Liver (tissue), 9 donors: Measurements from ENCODE around the gene ANKRD23. TPM values are rescaled to one million over a fixed set of nuclear protein-coding genes. Genes with fewer than 3 reads are reported as not detected.

Experiments
- DNase-seq: peaks from one replicate; pipeline ENCODE4 v3.0.0-alpha.2; 2017; ENCODE audit warnings: low spot score
- H3K27ac ChIP-seq, 2 donors: one replicate each; pipeline ENCODE4 v1.7.0; 2013; ENCODE audit warnings: inconsistent platforms in 2 of 2, low read length in 2 of 2, control low read depth in 1 of 2, low read depth in 1 of 2, mild to moderate bottlenecking in 1 of 2
- H3K27me3 ChIP-seq, 4 donors: one replicate each; pipeline versions ENCODE4 v1.6.1 to v1.7.0; 2013; ENCODE audit warnings: low read length in 3 of 4, inconsistent platforms in 1 of 4, mild to moderate bottlenecking in 1 of 4, moderate library complexity in 1 of 4; ENCODE audit not compliant: control insufficient read depth in 4 of 4, insufficient read depth in 4 of 4
- H3K36me3 ChIP-seq, 4 donors: one replicate each; pipeline versions ENCODE4 v1.6.1 to v1.7.0; 2013; ENCODE audit warnings: low read length in 3 of 4, mild to moderate bottlenecking in 3 of 4, low read depth in 1 of 4, moderate library complexity in 1 of 4; ENCODE audit not compliant: control insufficient read depth in 4 of 4, insufficient read depth in 3 of 4
- H3K4me1 ChIP-seq, 4 donors: one replicate each; pipeline versions ENCODE4 v1.6.1 to v1.7.0; 2013; ENCODE audit warnings: low read length in 3 of 4, mild to moderate bottlenecking in 3 of 4, moderate library complexity in 1 of 4; ENCODE audit not compliant: control insufficient read depth in 4 of 4, insufficient read depth in 4 of 4
- H3K4me3 ChIP-seq, 3 donors: one replicate each; pipeline versions ENCODE4 v1.6.1 to v1.7.0; 2013; ENCODE audit warnings: low read length in 3 of 3, control low read depth in 1 of 3, low read depth in 1 of 3, mild to moderate bottlenecking in 1 of 3
- H3K9ac ChIP-seq, 2 donors: one replicate each; pipeline ENCODE4 v1.7.0; 2013; ENCODE audit warnings: low read length in 2 of 2, mild to moderate bottlenecking in 2 of 2, moderate library complexity in 2 of 2, control low read depth in 1 of 2, low read depth in 1 of 2
- H3K9me3 ChIP-seq, 4 donors: one replicate each; pipeline versions ENCODE4 v1.6.1 to v1.7.0; 2013; ENCODE audit warnings: low read length in 3 of 4; ENCODE audit not compliant: control insufficient read depth in 4 of 4
- EGR1 ChIP-seq, 2 donors: IDR thresholded peaks; 2 replicates each; pipeline ENCODE4 v1.6.1; 2016 to 2018; ENCODE audit warnings: antibody characterized with exemption in 2 of 2, low read depth in 2 of 2
- FOXA1 ChIP-seq: IDR thresholded peaks from 2 replicates; pipeline ENCODE4 v1.6.1; 2016; ENCODE audit warnings: antibody characterized with exemption
- FOXA2 ChIP-seq: IDR thresholded peaks from 2 replicates; pipeline ENCODE4 v1.6.1; 2016; ENCODE audit warnings: antibody characterized with exemption
- GABPA ChIP-seq, 2 donors: IDR thresholded peaks in 1 of 2; conservative IDR thresholded peaks in 1 of 2; 2 replicates each; pipeline ENCODE4 v1.6.1; 2016; ENCODE audit warnings: antibody characterized with exemption in 2 of 2, mild to moderate bottlenecking in 1 of 2, moderate library complexity in 1 of 2
- HNF4A ChIP-seq, 2 donors: conservative IDR thresholded peaks; 2 replicates each; pipeline ENCODE4 v1.6.1; 2016; ENCODE audit warnings: antibody characterized with exemption in 2 of 2, mild to moderate bottlenecking in 2 of 2
- HNF4G ChIP-seq: IDR thresholded peaks from 2 replicates; pipeline ENCODE4 v1.6.1; 2016; ENCODE audit warnings: antibody characterized with exemption
- JUND ChIP-seq, 2 donors: IDR thresholded peaks; 2 replicates each; pipeline ENCODE4 v1.6.1; 2016; ENCODE audit warnings: antibody characterized with exemption in 2 of 2
- NR2F2 ChIP-seq: IDR thresholded peaks from 2 replicates; pipeline ENCODE4 v1.6.1; 2016; ENCODE audit warnings: antibody characterized with exemption
- RAD21 ChIP-seq, 2 donors: IDR thresholded peaks; 2 replicates each; pipeline ENCODE4 v1.6.1; 2016; ENCODE audit warnings: antibody characterized with exemption in 2 of 2, mild to moderate bottlenecking in 2 of 2
- REST ChIP-seq: IDR thresholded peaks from 2 replicates; pipeline ENCODE4 v1.6.1; 2016; ENCODE audit warnings: antibody characterized with exemption, mild to moderate bottlenecking
- RXRA ChIP-seq, 2 donors: IDR thresholded peaks; 2 replicates each; pipeline ENCODE4 v1.6.1; 2017 to 2018; ENCODE audit warnings: antibody characterized with exemption in 2 of 2, mild to moderate bottlenecking in 1 of 2
- SP1 ChIP-seq: IDR thresholded peaks from 2 replicates; pipeline ENCODE4 v1.6.1; 2018; ENCODE audit warnings: antibody characterized with exemption, mild to moderate bottlenecking
- TAF1 ChIP-seq: conservative IDR thresholded peaks from 2 replicates; pipeline ENCODE4 v1.6.1; 2016; ENCODE audit warnings: antibody characterized with exemption, mild to moderate bottlenecking
- YY1 ChIP-seq: IDR thresholded peaks from 2 replicates; pipeline ENCODE4 v1.6.1; 2016; ENCODE audit warnings: antibody characterized with exemption, mild to moderate bottlenecking
- WGBS: extraction: QIAGEN DNeasy Blood & Tissue Kit; methylation state at CpG from one replicate; pipeline ENCODE4 v1.1.7; 2013; 5-methylcytosine and 5-hydroxymethylcytosine counted together
- polyA plus RNA-seq, 2 donors: library from polyadenylated mRNA; stranded (reverse) in 1 of 2; unstranded in 1 of 2; fragments of 200-250 nt in 1 of 2; fragments of >200 nt in 1 of 2; fragmentation: Nextera tagmentation in 1 of 2; extraction: Ambion mirVana in 1 of 2; gene quantifications; one replicate each; pipeline versions ENCODE4 v1.2.1 to v1.2.3, GENCODE V29; 2013 to 2015
- total RNA-seq, 2 donors: library from RNA; depleted of rRNA; stranded (reverse); fragments of >200 nt; gene quantifications; one replicate each; pipeline ENCODE4 v1.2.3, GENCODE V29; 2014
- TF ChIP-seq, protein P1 (sequence below): fragments of 150-350 bp; IDR thresholded peaks from 2 replicates; pipeline ENCODE4 v1.5.1; 2017; ENCODE audit warnings: improper control_type of control experiment, low read depth, low read length; ENCODE audit not compliant: missing input control
- TF ChIP-seq, protein P2 (sequence below): IDR thresholded peaks from 2 replicates; pipeline ENCODE4 v1.6.1; 2016; ENCODE audit warnings: antibody characterized with exemption
- TF ChIP-seq, protein P3 (sequence below): IDR thresholded peaks from 2 replicates; pipeline ENCODE4 v1.6.1; 2016; ENCODE audit warnings: antibody characterized with exemption
- TF ChIP-seq, protein P4 (sequence below): IDR thresholded peaks from 2 replicates; pipeline ENCODE4 v1.6.1; 2016; ENCODE audit warnings: antibody characterized with exemption
- donor health status: healthy.
- donor health status: healthy.
- donor health status: healthy.
- donor health status: healthy.
- donor health status: healthy.

Gene ANKRD23
- total and polyA plus RNA-seq, 4 donors = 0.82 to 4.2 (median 1.9) TPM

DNA sequence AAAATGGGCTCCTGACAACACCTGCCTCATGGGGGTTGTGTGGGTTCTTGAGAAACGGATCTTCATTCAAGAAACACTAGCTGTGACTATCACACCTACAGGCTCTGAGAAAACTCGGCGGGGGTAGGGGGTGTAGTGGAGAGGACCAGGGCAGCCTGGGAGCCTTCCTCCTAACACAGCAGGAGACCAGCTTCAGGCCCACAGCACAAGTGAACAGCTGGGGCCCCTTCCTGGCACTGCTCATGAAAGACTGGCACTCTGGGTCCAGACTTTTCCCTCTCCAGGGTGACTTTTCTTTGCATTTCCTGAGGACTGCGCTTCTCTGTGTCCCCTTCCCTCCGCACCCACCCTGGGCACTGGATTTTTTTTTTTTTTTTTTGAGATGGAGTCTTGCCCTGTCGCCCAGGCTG lies 33.2 kb upstream of the ANKRD23 start:
- TF ChIP-seq, protein P1, sequence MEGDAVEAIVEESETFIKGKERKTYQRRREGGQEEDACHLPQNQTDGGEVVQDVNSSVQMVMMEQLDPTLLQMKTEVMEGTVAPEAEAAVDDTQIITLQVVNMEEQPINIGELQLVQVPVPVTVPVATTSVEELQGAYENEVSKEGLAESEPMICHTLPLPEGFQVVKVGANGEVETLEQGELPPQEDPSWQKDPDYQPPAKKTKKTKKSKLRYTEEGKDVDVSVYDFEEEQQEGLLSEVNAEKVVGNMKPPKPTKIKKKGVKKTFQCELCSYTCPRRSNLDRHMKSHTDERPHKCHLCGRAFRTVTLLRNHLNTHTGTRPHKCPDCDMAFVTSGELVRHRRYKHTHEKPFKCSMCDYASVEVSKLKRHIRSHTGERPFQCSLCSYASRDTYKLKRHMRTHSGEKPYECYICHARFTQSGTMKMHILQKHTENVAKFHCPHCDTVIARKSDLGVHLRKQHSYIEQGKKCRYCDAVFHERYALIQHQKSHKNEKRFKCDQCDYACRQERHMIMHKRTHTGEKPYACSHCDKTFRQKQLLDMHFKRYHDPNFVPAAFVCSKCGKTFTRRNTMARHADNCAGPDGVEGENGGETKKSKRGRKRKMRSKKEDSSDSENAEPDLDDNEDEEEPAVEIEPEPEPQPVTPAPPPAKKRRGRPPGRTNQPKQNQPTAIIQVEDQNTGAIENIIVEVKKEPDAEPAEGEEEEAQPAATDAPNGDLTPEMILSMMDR = no peak
- TF ChIP-seq RXRA (IDR thresholded peaks at IDR 0.05) (no peak), NR2F2 (no peak), HNF4G (no peak), TAF1 (no peak), SP1 (no peak), HNF4A (conservative IDR thresholded peaks at IDR 0.05) (no peak), RAD21 (IDR thresholded peaks at IDR 0.05) (no peak), JUND (IDR thresholded peaks at IDR 0.05) (no peak), REST (no peak), YY1 (no peak), GABPA (IDR thresholded peaks at IDR 0.05 in 1 of 2, conservative IDR thresholded peaks at IDR 0.05 in 1 of 2) (no peak), FOXA2 (no peak), FOXA1 (no peak), EGR1 (IDR thresholded peaks at IDR 0.05; ENCODE audit: low read depth in 2 of 2) (no peak)
- TF ChIP-seq, protein P2, sequence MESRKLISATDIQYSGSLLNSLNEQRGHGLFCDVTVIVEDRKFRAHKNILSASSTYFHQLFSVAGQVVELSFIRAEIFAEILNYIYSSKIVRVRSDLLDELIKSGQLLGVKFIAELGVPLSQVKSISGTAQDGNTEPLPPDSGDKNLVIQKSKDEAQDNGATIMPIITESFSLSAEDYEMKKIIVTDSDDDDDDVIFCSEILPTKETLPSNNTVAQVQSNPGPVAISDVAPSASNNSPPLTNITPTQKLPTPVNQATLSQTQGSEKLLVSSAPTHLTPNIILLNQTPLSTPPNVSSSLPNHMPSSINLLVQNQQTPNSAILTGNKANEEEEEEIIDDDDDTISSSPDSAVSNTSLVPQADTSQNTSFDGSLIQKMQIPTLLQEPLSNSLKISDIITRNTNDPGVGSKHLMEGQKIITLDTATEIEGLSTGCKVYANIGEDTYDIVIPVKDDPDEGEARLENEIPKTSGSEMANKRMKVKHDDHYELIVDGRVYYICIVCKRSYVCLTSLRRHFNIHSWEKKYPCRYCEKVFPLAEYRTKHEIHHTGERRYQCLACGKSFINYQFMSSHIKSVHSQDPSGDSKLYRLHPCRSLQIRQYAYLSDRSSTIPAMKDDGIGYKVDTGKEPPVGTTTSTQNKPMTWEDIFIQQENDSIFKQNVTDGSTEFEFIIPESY = no peak
- TF ChIP-seq, protein P3, sequence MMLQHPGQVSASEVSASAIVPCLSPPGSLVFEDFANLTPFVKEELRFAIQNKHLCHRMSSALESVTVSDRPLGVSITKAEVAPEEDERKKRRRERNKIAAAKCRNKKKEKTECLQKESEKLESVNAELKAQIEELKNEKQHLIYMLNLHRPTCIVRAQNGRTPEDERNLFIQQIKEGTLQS = no peak
- TF ChIP-seq, protein P4, sequence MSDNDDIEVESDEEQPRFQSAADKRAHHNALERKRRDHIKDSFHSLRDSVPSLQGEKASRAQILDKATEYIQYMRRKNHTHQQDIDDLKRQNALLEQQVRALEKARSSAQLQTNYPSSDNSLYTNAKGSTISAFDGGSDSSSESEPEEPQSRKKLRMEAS = no peak
- Histone ChIP-seq H3K27ac (no peak overlapping the region), H3K4me1 (peaks cover 0 to 7% (median 3%) of the 10 kb centered on the region in 4 donors), H3K4me3 (no peak overlapping the region), H3K27me3 (no peaks in the 10 kb centered on the region), H3K9me3 (no peaks in the 10 kb centered on the region), H3K36me3 (no peaks in the 10 kb centered on the region), H3K9ac (no peak overlapping the region)
- 86% methylated on average over 6 of the region's 6 CpGs for WGBS
- DNase-seq = no peak
